ENCODE results near the gene ANKS3. TPM values are rescaled to one million over a fixed set of nuclear protein-coding genes. Genes with fewer than 3 reads are reported as not detected.

The ANKS3 gene
- total RNA-seq, 2 donors from 2014 or later: 10.1 to 23.2 TPM

- Histone ChIP-seq H3K27ac (peak overlapping the region; percentile 80), H3K4me3 (peak overlapping the region; percentile 99), H3K9ac (ENCODE audit: low read depth in 2 of 2, low read length in 2 of 2) (peak overlapping the region; percentile 51 to 82), H3K36me3 (no peaks in the 10 kb centered on the region), H3K9me3 (no peaks in the 10 kb centered on the region), H3K4me1 (no peaks in the 10 kb centered on the region), H3K27me3 (no peaks in the 10 kb centered on the region)
- no peak for TF ChIP-seq CTCF (IDR thresholded peaks at IDR 0.05)
- intact Hi-C loops (cut with DNase I): loop anchor here (10.0 kb wide), 1 partner anchor 220 kb away; the partner anchor contains the start of gene SEC14L5
- DNase-seq: peak; percentile 95
Measured at GRCh38 chr16:4734730-4735535, 862 bp upstream of the ANKS3 start.

- Histone ChIP-seq H3K36me3 (no peaks in the 10 kb centered on the region), H3K9me3 (no peaks in the 10 kb centered on the region), H3K4me3 (peak overlapping the region; percentile 99), H3K27me3 (no peaks in the 10 kb centered on the region), H3K27ac (peak overlapping the region; percentile 80), H3K4me1 (no peaks in the 10 kb centered on the region), H3K9ac (ENCODE audit: low read depth in 2 of 2, low read length in 2 of 2) (peak overlapping the region; percentile 76 to 85)
- intact Hi-C loops (cut with DNase I): loop anchor here (10.0 kb wide), 1 partner anchor 221 kb away; the partner anchor contains the start of gene SEC14L5
- DNase-seq: no peak
- TF ChIP-seq CTCF (IDR thresholded peaks at IDR 0.05): no peak
Measured at GRCh38 chr16:4733747-4734062, 366 bp downstream of the ANKS3 start.

GRCh38 chr16:4733211-4733742 lies 794 bp downstream of the ANKS3 start:
- Histone ChIP-seq H3K4me3 (peak overlapping the region; percentile 99), H3K9ac (ENCODE audit: low read depth in 2 of 2, low read length in 2 of 2) (peak overlapping the region; percentile 76 to 85), H3K27me3 (no peaks in the 10 kb centered on the region), H3K4me1 (no peaks in the 10 kb centered on the region), H3K9me3 (no peaks in the 10 kb centered on the region), H3K36me3 (no peaks in the 10 kb centered on the region), H3K27ac (no peak overlapping the region)
- no peak for TF ChIP-seq CTCF (IDR thresholded peaks at IDR 0.05)
- intact Hi-C loops (cut with DNase I): loop anchor here (10.0 kb wide), 1 partner anchor 222 kb away; the partner anchor contains the start of gene SEC14L5
- DNase-seq: no peak

- Histone ChIP-seq H3K27me3 (no peaks in the 10 kb centered on the region), H3K4me1 (no peaks in the 10 kb centered on the region), H3K9ac (ENCODE audit: low read depth in 2 of 2, low read length in 2 of 2) (no peak overlapping the region), H3K4me3 (no peak overlapping the region), H3K9me3 (no peaks in the 10 kb centered on the region), H3K36me3 (no peaks in the 10 kb centered on the region), H3K27ac (no peak overlapping the region)
- no peak for DNase-seq
- TF ChIP-seq CTCF (IDR thresholded peaks at IDR 0.05): no peak
- intact Hi-C loops (cut with DNase I): loop anchor here (10.0 kb wide), 1 partner anchor 225 kb away; the partner anchor contains the start of gene SEC14L5
Measured at GRCh38 chr16:4729876-4730275, 4.2 kb downstream of the ANKS3 start.

- H3K36me3 ChIP-seq: no peaks in the 10 kb centered on the region
Measured at GRCh38 chr16:4728676-4729075, 5.4 kb downstream of the ANKS3 start.

More at GRCh38 chr16:4728676-4729075, 5.4 kb downstream of the ANKS3 start:
- DNase-seq: no peak
- TF ChIP-seq CTCF (IDR thresholded peaks at IDR 0.05): no peak
- Histone ChIP-seq H3K9me3 (no peaks in the 10 kb centered on the region), H3K4me3 (no peak overlapping the region), H3K27me3 (no peaks in the 10 kb centered on the region), H3K9ac (ENCODE audit: low read depth in 2 of 2, low read length in 2 of 2) (no peak overlapping the region), H3K4me1 (no peaks in the 10 kb centered on the region), H3K27ac (no peak overlapping the region)
- intact Hi-C loops (cut with DNase I): no loop called here

Data from colonic mucosa (tissue), 4 donors.